Measurements from ENCODE around the gene CHSY3.

CHSY3 gene

GRCh38 chr5:130227699-130228098, 323.4 kb downstream of the CHSY3 start:
- Histone ChIP-seq H3K9ac (ENCODE audit: low read depth, low read length) (no peak overlapping the region), H3K27me3 (ENCODE audit: insufficient read depth, low read length) (no peaks in the 10 kb centered on the region), H3K36me3 (ENCODE audit: insufficient read depth, low read length) (no peaks in the 10 kb centered on the region), H3K27ac (ENCODE audit: low read depth, low read length) (peak overlapping the region; percentile 16; the same call in 1 of the 2 replicates), H3K4me3 (ENCODE audit: low read length) (no peak overlapping the region), H3K4me1 (ENCODE audit: insufficient read depth, low read length) (peaks cover 9% of the 10 kb centered on the region), H3K9me3 (ENCODE audit: insufficient read depth, low read depth, low read length) (no peaks in the 10 kb centered on the region)
- WGBS = 84% methylated on average over 4 of the region's 4 CpGs

GRCh38 chr5:130231786-130232185, 327.5 kb downstream of the CHSY3 start:
- Histone ChIP-seq H3K9ac (ENCODE audit: low read depth, low read length) (no peak overlapping the region), H3K36me3 (ENCODE audit: insufficient read depth, low read length) (no peaks in the 10 kb centered on the region), H3K4me1 (ENCODE audit: insufficient read depth, low read length) (peaks cover 9% of the 10 kb centered on the region), H3K27me3 (ENCODE audit: insufficient read depth, low read length) (no peaks in the 10 kb centered on the region), H3K27ac (ENCODE audit: low read depth, low read length) (no peak overlapping the region), H3K4me3 (ENCODE audit: low read length) (no peak overlapping the region), H3K9me3 (ENCODE audit: insufficient read depth, low read depth, low read length) (no peaks in the 10 kb centered on the region)
- 96% methylated on average over 1 of the region's 1 CpG for WGBS

DNA sequence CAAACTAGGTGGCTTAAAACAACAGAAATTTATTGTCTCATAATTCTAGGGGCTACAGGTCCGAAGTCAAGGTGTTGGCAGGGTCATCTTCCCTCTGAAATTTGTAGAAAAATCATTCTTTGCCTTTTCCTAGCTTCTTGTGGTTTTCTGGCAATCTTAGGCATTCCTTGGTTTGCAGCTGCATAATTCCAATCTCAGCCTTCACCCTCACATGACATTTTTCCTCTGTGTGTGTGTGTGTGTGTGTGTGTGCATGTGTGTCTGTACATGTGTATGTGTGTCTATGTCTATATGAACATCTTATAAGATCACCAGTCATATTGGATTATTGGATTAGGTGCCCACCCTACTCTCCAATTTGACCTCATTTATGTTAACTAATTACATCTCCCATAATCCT, 330.6 kb downstream of the CHSY3 start:
- H3K4me1 ChIP-seq (ENCODE audit: insufficient read depth, low read length) = no peaks in the 10 kb centered on the region
- H3K27ac ChIP-seq (ENCODE audit: low read depth, low read length) = no peak overlapping the region
- no peaks in the 10 kb centered on the region for H3K36me3 ChIP-seq (ENCODE audit: insufficient read depth, low read length)
- 95% methylated on average over 1 of the region's 1 CpG for WGBS
- H3K27me3 ChIP-seq (ENCODE audit: insufficient read depth, low read length) = no peaks in the 10 kb centered on the region
- H3K9ac ChIP-seq (ENCODE audit: low read depth, low read length) = no peak overlapping the region
- no peak overlapping the region for H3K4me3 ChIP-seq (ENCODE audit: low read length)
- H3K9me3 ChIP-seq (ENCODE audit: insufficient read depth, low read depth, low read length) = no peaks in the 10 kb centered on the region

Measured in HUES64 (cell line).